ENCODE measurements around the gene PLCH2.

Gene PLCH2

DNA sequence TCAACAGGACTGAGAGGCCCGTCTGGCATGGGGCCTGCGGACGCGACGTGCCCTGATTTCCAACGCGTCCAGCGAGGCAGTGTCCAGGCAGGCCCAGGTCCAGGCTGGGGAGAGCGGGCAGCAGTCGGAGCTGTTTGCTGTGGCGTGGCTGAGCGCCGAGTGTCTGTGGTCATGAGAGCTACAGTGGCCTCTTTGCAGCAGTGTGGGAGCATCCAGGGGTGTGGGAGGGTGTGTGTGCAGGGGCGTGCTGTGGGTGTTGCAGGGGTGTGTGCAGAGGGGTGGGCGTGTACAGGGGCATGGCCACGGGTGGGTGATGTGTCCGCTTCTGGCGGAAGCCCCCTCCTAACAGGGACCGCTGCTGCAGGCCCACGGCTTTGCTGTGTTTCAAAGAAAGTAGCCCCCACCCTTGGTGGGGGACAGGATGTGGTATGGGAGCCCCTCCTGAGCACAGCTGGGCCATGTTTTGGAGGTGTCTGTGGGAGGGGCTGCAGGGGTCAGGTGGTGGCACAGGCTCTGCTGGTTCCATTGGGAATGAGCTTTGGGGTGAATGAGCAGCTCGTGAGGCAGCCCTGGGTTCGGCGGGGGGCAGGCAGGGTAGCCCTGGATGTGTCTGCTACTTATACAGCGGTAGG, 17.7 kb downstream of the PLCH2 start:
- no peak overlapping the region for H3K4me3 ChIP-seq (ENCODE audit: low read depth in 1 of 5, low read length in 5 of 5)
- no peaks in the 10 kb centered on the region for H3K36me3 ChIP-seq (ENCODE audit: control insufficient read depth in 5 of 5, insufficient read depth in 5 of 5, low read length in 5 of 5)
- no peak overlapping the region for H3K27ac ChIP-seq (ENCODE audit: low read depth, low read length)
- no peaks in the 10 kb centered on the region for H3K4me1 ChIP-seq (ENCODE audit: control insufficient read depth in 5 of 5, insufficient read depth in 5 of 5, low read length in 5 of 5)
- peaks cover 4 to 9% (median 9%) of the 10 kb centered on the region in 5 donors for H3K9me3 ChIP-seq (ENCODE audit: control insufficient read depth in 5 of 5, low read length in 5 of 5)
- peaks cover 9 to 39% (median 33%) of the 10 kb centered on the region in 5 donors for H3K27me3 ChIP-seq (ENCODE audit: control insufficient read depth in 5 of 5, insufficient read depth in 4 of 5, low read length in 5 of 5)
- no peak overlapping the region for H3K9ac ChIP-seq (ENCODE audit: low read length in 5 of 5)

DNA sequence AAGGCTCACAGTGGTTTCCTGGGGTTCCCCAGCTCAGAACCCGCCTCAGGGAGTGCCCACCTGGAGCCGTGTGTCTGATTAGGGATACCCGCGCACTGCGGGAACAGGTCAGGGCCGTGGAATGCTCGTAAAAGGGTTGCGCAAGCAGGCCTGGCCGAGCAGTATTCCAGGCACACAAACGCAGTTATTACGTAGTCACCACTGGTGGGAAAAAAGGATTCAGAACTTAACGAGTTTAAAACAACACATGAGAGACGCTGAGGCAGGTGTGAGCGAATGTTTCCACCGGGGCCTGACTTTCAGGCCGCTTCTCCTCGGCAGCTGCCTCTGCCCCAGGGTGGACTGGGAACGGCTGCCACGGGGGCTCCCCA, 18.2 kb downstream of the PLCH2 start:
- no peak overlapping the region for H3K9ac ChIP-seq (ENCODE audit: low read length in 5 of 5)
- no peaks in the 10 kb centered on the region for H3K4me1 ChIP-seq (ENCODE audit: control insufficient read depth in 5 of 5, insufficient read depth in 5 of 5, low read length in 5 of 5)
- H3K4me3 ChIP-seq (ENCODE audit: low read depth in 1 of 5, low read length in 5 of 5), result no peak overlapping the region
- no peaks in the 10 kb centered on the region for H3K36me3 ChIP-seq (ENCODE audit: control insufficient read depth in 5 of 5, insufficient read depth in 5 of 5, low read length in 5 of 5)
- H3K27me3 ChIP-seq (ENCODE audit: control insufficient read depth in 5 of 5, insufficient read depth in 4 of 5, low read length in 5 of 5), result peaks cover 14 to 44% (median 37%) of the 10 kb centered on the region in 5 donors
- no peak overlapping the region for H3K27ac ChIP-seq (ENCODE audit: low read depth, low read length)
- H3K9me3 ChIP-seq (ENCODE audit: control insufficient read depth in 5 of 5, low read length in 5 of 5), result peaks cover under 1 to 4% (median 4%) of the 10 kb centered on the region in 5 donors

DNA sequence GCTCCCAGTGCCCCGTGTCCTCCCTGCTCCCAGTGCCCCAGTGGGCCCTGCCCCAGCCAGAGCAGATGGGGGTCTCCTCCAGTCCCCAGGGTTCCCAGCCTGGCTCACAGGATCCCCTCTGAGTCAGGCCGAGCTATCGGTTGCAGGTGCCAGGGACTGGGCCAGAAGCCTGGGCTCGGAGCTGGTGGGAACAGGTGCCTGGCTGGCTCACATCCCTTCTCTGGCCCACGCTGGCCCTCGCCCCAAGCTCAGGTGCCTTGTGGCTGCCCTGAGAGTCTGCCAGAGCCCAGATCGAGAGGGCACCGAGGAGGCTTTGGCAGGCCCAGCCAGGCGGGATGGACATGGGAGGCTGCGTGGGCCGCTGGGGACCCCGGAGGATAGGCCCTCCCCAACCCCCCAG, 18.9 kb downstream of the PLCH2 start:
- Histone ChIP-seq H3K9me3 (ENCODE audit: control insufficient read depth in 5 of 5, low read length in 5 of 5) (no peaks in the 10 kb centered on the region), H3K27me3 (ENCODE audit: control insufficient read depth in 5 of 5, insufficient read depth in 4 of 5, low read length in 5 of 5) (peaks cover 16 to 47% (median 43%) of the 10 kb centered on the region in 5 donors), H3K27ac (ENCODE audit: low read depth, low read length) (no peak overlapping the region), H3K4me3 (ENCODE audit: low read depth in 1 of 5, low read length in 5 of 5) (no peak overlapping the region), H3K9ac (ENCODE audit: low read length in 5 of 5) (no peak overlapping the region), H3K4me1 (ENCODE audit: control insufficient read depth in 5 of 5, insufficient read depth in 5 of 5, low read length in 5 of 5) (peaks cover 0 to 1% (median 0%) of the 10 kb centered on the region in 5 donors), H3K36me3 (ENCODE audit: control insufficient read depth in 5 of 5, insufficient read depth in 5 of 5, low read length in 5 of 5) (no peaks in the 10 kb centered on the region)

DNA sequence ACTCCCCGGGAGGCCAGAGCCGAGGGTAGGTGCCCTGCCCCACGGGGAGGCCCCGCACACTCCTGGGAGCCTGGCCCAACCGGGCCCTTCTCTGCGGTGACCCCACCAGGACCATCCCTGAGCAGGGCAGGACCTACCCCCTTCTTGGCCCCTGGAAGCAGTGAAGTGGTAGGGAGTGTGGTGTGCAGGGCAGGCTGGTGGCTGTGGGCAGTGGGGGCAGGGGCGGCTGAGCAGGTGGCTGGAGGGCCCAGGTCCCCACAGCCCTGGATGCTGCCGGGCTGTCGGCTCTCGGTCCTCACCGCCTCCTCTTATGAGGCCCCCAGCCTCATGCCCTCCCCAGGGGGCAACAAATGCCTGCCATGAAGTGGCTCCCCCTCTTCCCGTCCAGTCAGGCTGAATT, 19.5 kb downstream of the PLCH2 start:
- Histone ChIP-seq H3K9me3 (ENCODE audit: control insufficient read depth in 5 of 5, low read length in 5 of 5) (no peaks in the 10 kb centered on the region), H3K27me3 (ENCODE audit: control insufficient read depth in 5 of 5, insufficient read depth in 4 of 5, low read length in 5 of 5) (peaks cover 19 to 51% (median 45%) of the 10 kb centered on the region in 5 donors), H3K9ac (ENCODE audit: low read length in 5 of 5) (no peak overlapping the region), H3K4me1 (ENCODE audit: control insufficient read depth in 5 of 5, insufficient read depth in 5 of 5, low read length in 5 of 5) (peaks cover 0 to 4% (median 0%) of the 10 kb centered on the region in 5 donors), H3K27ac (ENCODE audit: low read depth, low read length) (no peak overlapping the region), H3K36me3 (ENCODE audit: control insufficient read depth in 5 of 5, insufficient read depth in 5 of 5, low read length in 5 of 5) (no peaks in the 10 kb centered on the region), H3K4me3 (ENCODE audit: low read depth in 1 of 5, low read length in 5 of 5) (no peak overlapping the region)

DNA sequence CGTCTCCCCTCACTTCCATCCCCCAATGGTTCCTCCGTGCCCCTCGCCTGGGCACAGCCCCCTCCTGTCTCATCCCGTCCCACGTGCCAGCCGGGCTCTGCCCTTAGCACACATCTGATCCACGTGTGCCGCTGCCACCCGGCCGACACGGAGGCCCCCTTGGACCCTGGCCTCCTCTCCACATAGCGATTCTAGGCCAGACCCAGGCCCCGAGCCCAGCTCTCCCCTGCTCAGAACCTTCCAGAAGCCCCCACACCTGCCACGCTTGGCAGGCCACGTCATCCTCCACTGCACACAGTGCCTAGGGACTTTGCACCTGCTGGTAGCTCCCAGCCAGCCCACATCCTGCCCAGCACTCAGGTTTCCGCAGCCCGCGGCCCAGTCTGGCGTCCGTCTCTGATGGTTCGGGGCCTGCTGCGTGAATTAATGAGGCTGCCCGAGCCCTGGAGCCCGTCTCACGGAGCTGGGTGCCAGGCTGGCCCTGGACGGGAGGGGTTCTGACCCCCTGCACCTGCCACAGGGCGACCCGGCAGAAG, 20.1 kb downstream of the PLCH2 start:
- H3K9me3 ChIP-seq (ENCODE audit: control insufficient read depth in 5 of 5, low read length in 5 of 5), result no peaks in the 10 kb centered on the region
- H3K27ac ChIP-seq (ENCODE audit: low read depth, low read length), result no peak overlapping the region
- peaks cover 0 to 4% (median 0%) of the 10 kb centered on the region in 5 donors for H3K4me1 ChIP-seq (ENCODE audit: control insufficient read depth in 5 of 5, insufficient read depth in 5 of 5, low read length in 5 of 5)
- no peaks in the 10 kb centered on the region for H3K36me3 ChIP-seq (ENCODE audit: control insufficient read depth in 5 of 5, insufficient read depth in 5 of 5, low read length in 5 of 5)
- H3K27me3 ChIP-seq (ENCODE audit: control insufficient read depth in 5 of 5, insufficient read depth in 4 of 5, low read length in 5 of 5), result peaks cover 21 to 52% (median 47%) of the 10 kb centered on the region in 5 donors
- H3K9ac ChIP-seq (ENCODE audit: low read length in 5 of 5), result no peak overlapping the region
- H3K4me3 ChIP-seq (ENCODE audit: low read depth in 1 of 5, low read length in 5 of 5), result no peak overlapping the region

DNA sequence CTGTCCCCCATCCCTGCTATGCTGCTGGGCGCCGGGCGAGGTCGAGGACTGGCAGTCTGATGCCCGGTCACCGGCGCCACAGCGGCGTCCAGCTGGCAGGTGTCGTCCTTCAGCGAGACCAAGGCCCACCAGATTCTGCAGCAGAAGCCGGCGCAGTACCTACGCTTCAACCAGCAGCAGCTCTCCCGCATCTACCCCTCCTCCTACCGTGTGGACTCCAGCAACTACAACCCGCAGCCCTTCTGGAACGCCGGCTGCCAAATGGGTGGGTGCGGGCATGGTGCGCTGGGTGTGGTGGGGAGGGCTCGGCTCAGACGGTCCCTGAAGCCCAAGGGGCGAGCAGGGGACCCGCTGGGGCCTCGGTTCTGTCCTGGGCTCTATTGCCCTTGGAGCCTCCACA, 20.7 kb downstream of the PLCH2 start:
- no peaks in the 10 kb centered on the region for H3K9me3 ChIP-seq (ENCODE audit: control insufficient read depth in 5 of 5, low read length in 5 of 5)

DNA sequence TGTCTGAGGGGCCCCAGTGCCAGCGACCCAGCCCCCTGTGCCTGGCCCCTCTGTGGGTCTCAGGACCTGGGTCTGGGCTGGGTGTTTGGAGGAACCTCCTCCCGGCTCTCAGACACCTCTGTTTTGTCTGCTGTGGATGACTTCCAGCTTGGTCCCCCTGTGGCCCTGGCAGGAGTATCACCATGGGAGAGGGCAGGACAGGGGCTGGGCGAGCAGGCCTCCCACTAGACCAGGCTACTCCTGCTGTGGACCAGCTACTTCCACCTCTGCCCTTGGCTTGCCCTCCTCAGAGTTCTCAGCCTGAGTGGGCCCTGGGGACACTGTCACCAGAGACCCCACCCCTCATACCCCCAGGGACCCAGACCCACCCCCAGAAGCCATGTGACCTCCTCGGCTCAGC, 21.8 kb downstream of the PLCH2 start:
- Histone ChIP-seq H3K27ac (ENCODE audit: low read depth, low read length) (no peak overlapping the region), H3K9me3 (ENCODE audit: control insufficient read depth in 5 of 5, low read length in 5 of 5) (no peaks in the 10 kb centered on the region), H3K4me1 (ENCODE audit: control insufficient read depth in 5 of 5, insufficient read depth in 5 of 5, low read length in 5 of 5) (peaks cover 0 to 4% (median 0%) of the 10 kb centered on the region in 5 donors), H3K9ac (ENCODE audit: low read length in 5 of 5) (no peak overlapping the region), H3K36me3 (ENCODE audit: control insufficient read depth in 5 of 5, insufficient read depth in 5 of 5, low read length in 5 of 5) (no peaks in the 10 kb centered on the region), H3K4me3 (ENCODE audit: low read depth in 1 of 5, low read length in 5 of 5) (no peak overlapping the region), H3K27me3 (ENCODE audit: control insufficient read depth in 5 of 5, insufficient read depth in 4 of 5, low read length in 5 of 5) (peaks cover 29 to 55% (median 48%) of the 10 kb centered on the region in 5 donors)

More for the DNA sequence above, 20.7 kb downstream of the PLCH2 start:
- Histone ChIP-seq H3K27me3 (ENCODE audit: control insufficient read depth in 5 of 5, insufficient read depth in 4 of 5, low read length in 5 of 5) (peaks cover 27 to 54% (median 50%) of the 10 kb centered on the region in 5 donors), H3K36me3 (ENCODE audit: control insufficient read depth in 5 of 5, insufficient read depth in 5 of 5, low read length in 5 of 5) (no peaks in the 10 kb centered on the region), H3K27ac (ENCODE audit: low read depth, low read length) (no peak overlapping the region), H3K4me3 (ENCODE audit: low read depth in 1 of 5, low read length in 5 of 5) (no peak overlapping the region), H3K4me1 (ENCODE audit: control insufficient read depth in 5 of 5, insufficient read depth in 5 of 5, low read length in 5 of 5) (peaks cover 0 to 4% (median 0%) of the 10 kb centered on the region in 5 donors), H3K9ac (ENCODE audit: low read length in 5 of 5) (no peak overlapping the region)

DNA sequence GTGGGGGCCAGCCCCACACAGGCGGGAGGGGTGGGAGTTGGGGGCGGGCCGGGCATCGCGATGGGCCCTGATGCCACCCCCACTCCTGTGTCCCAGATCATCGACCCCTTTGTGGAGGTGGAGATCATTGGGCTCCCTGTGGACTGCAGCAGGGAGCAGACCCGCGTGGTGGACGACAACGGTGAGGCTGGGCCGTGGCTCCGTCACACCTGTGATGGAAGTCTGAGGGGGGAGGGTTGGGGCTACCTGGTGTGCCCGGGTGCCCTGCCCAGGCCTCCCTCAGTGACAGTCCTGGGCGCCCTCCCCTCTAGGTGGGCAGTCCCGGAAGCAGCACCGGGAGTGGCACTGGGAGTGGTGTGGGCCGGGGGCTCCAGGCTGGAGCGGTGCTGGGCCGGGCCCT, 22.6 kb downstream of the PLCH2 start:
- no peaks in the 10 kb centered on the region for H3K9me3 ChIP-seq (ENCODE audit: control insufficient read depth in 5 of 5, low read length in 5 of 5)
- H3K4me1 ChIP-seq (ENCODE audit: control insufficient read depth in 5 of 5, insufficient read depth in 5 of 5, low read length in 5 of 5), result peaks cover 0 to 4% (median 0%) of the 10 kb centered on the region in 5 donors
- peaks cover 35 to 55% (median 50%) of the 10 kb centered on the region in 5 donors for H3K27me3 ChIP-seq (ENCODE audit: control insufficient read depth in 5 of 5, insufficient read depth in 4 of 5, low read length in 5 of 5)
- no peak overlapping the region for H3K4me3 ChIP-seq (ENCODE audit: low read depth in 1 of 5, low read length in 5 of 5)
- H3K9ac ChIP-seq (ENCODE audit: low read length in 5 of 5), result no peak overlapping the region
- H3K36me3 ChIP-seq (ENCODE audit: control insufficient read depth in 5 of 5, insufficient read depth in 5 of 5, low read length in 5 of 5), result no peaks in the 10 kb centered on the region
- H3K27ac ChIP-seq (ENCODE audit: low read depth, low read length), result no peak overlapping the region

DNA sequence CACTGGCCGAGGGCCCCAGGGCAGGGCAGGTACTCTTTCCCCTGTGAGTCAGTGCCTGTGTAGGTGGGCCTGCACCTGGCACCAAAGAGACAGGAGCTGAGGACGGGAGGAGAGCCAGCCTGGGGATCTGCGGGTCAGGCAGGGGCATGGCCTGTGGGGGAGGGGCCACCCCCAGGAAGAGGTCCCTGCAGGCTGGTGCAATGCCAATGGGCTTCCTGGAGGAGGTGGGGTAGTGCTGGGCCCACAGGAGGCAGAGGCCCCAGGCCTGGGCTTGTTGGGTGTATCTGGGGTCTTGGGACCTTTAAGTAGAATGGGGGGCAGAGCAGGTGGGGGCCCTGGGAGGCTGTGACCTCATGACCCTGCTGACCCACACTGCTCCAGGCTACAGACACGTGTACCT, 23.2 kb downstream of the PLCH2 start:
- Histone ChIP-seq H3K4me1 (ENCODE audit: control insufficient read depth in 5 of 5, insufficient read depth in 5 of 5, low read length in 5 of 5) (peaks cover 0 to 4% (median 0%) of the 10 kb centered on the region in 5 donors), H3K9me3 (ENCODE audit: control insufficient read depth in 5 of 5, low read length in 5 of 5) (no peaks in the 10 kb centered on the region), H3K27ac (ENCODE audit: low read depth, low read length) (no peak overlapping the region), H3K27me3 (ENCODE audit: control insufficient read depth in 5 of 5, insufficient read depth in 4 of 5, low read length in 5 of 5) (peaks cover 35 to 58% (median 47%) of the 10 kb centered on the region in 5 donors), H3K36me3 (ENCODE audit: control insufficient read depth in 5 of 5, insufficient read depth in 5 of 5, low read length in 5 of 5) (no peaks in the 10 kb centered on the region), H3K4me3 (ENCODE audit: low read depth in 1 of 5, low read length in 5 of 5) (no peak overlapping the region), H3K9ac (ENCODE audit: low read length in 5 of 5) (no peak overlapping the region)

DNA sequence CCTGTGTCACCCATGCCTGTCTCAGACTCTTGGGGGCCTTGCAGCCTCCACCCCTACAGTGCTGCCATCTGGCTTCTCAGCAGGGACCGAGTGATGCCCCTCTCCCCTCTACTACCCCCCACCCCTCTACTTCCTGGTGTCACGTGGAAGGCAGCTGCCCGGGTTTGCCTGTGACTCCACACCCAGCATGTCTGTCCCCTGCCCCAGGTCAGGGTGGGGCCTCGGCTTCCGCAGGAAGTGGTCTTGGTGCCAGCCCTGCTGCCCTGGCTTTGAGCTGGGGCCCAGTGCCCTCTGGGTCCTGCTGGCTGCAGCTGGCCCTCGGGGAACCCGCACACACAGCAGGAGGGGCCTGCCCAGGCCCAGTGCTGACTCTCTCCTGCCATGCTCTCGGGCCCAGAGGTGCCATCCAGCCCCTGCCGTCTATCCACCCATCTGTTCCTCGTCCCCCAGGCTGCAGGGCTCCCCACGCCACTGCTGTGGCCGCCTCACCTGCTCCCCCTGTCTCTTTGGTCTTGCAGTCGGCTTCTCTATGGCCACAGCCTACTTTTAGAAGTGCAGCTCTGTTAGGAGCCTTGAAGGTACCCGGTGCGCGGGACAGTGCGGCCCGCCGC, 24.0 kb downstream of the PLCH2 start:
- no peak overlapping the region for H3K9ac ChIP-seq (ENCODE audit: low read length in 5 of 5)
- peaks cover 39 to 65% (median 49%) of the 10 kb centered on the region in 5 donors for H3K27me3 ChIP-seq (ENCODE audit: control insufficient read depth in 5 of 5, insufficient read depth in 4 of 5, low read length in 5 of 5)
- H3K27ac ChIP-seq (ENCODE audit: low read depth, low read length), result no peak overlapping the region
- no peak overlapping the region for H3K4me3 ChIP-seq (ENCODE audit: low read depth in 1 of 5, low read length in 5 of 5)
- peaks cover 0 to 6% (median 4%) of the 10 kb centered on the region in 5 donors for H3K4me1 ChIP-seq (ENCODE audit: control insufficient read depth in 5 of 5, insufficient read depth in 5 of 5, low read length in 5 of 5)
- H3K36me3 ChIP-seq (ENCODE audit: control insufficient read depth in 5 of 5, insufficient read depth in 5 of 5, low read length in 5 of 5), result no peaks in the 10 kb centered on the region
- no peaks in the 10 kb centered on the region for H3K9me3 ChIP-seq (ENCODE audit: control insufficient read depth in 5 of 5, low read length in 5 of 5)

All from subcutaneous abdominal adipose tissue (tissue), 5 donors.